NCI-H345 (cell line): Measurements from ENCODE around the gene CLASRP.

Experiments
- DNase-seq: peaks from one replicate; lab custom pipeline; 2025; lab: John Stamatoyannopoulos, UW

CLASRP gene

DNA sequence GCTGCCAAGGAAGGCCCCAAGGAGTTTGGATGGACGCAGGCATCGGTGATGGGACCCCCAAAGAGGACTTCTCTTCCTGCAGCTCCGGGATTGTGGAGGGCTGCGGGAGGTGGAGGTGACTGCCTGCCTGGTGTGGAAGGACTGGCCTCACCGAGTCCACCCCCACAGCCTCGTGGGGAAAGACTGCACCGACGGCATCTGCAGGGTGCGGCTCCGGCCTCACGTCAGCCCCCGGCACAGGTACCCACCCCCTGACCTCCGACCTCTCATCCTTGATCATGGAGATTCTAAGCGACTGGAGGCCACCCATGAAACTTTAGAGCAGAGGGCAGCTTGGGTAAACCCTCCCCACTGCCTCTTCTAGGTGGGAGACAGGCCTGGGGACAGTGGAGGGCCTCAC is 16.9 kb upstream of the CLASRP start:
- DNase-seq: no peak

DNA sequence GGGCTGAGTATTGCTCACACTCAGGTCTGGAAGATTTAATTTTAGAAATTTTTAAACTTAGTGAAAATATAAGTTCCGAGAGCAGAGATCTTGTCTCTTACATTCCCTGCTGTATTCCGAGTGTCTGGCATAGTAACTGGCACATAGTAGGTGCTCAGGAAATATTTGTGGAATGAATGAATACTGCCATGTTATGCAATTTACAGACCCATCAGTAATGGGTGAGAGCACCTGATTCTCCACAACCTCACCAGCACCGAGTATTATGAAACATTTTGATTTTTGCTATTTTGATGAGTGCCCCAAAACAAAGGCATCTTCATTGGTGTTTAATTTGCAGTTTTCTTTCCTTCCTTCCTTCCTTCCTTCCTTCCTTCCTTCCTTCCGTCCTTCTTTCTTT is 15.8 kb upstream of the CLASRP start:
- DNase-seq: no peak

DNA sequence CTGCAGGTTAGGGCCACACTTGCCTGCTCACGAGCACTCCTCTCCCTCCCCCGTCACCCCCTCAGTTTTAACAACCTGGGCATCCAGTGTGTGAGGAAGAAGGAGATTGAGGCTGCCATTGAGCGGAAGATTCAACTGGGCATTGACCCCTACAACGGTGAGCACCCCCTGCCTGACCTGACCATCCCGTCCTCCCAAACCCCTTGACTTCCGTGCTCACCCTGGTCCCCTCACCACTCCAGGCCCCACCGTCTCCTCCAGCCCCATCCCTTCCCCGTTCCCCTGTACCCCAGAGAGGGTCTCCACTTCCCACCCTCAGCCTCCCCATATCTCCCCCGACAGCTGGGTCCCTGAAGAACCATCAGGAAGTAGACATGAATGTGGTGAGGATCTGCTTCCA is 13.6 kb upstream of the CLASRP start:
- DNase-seq: no peak

DNA sequence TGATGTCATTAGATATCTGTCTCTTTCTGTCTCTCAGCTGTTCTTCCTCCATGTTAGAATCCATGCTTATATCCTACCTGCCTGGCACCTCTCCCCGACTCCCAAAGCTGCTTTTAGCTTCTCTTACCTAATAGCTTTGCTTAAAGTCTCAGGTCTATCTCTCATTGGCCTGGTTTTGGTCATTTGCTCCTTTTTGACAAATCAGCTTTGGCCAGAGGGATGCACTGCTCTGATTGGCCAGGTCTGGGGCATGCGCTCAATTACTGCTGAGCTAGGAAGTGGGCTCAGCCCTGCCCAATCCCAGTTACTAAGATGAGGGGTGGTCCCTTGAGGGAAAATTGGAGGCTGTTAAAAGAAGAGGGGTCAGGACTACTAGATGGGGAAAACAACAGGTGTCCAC is 11.5 kb upstream of the CLASRP start:
- no peak for DNase-seq

DNA sequence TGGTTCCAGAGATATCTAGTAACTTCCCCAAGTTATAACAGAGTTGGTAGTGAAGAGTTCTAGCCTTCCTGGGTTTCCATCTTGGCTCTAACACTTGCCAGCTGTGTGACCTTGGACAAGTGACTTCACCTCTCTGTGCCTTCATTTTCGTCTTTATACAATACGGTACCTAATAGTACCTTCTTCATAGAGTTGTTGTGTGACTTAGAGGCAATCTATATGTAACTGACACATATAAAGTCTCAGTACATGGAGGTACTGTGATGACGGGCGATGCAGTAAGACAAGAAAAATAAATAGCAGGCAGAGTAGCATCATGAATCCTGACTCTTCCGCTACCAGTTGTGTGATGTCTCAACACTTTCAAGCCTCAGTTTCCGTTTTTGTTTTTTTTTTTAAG is 8.0 kb upstream of the CLASRP start:
- DNase-seq: no peak

DNA sequence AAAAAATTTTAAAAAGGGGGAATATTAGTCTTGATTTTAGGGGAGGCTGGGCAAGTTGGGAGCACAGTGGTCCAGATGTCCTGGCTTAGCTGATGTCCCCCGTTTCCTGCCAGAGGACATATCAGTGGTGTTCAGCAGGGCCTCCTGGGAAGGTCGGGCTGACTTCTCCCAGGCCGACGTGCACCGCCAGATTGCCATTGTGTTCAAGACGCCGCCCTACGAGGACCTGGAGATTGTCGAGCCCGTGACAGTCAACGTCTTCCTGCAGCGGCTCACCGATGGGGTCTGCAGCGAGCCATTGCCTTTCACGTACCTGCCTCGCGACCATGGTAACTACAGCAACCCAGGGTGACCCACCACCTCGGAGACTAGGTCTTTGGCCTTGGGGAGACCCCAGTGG is 6.4 kb upstream of the CLASRP start:
- DNase-seq: no peak

DNA sequence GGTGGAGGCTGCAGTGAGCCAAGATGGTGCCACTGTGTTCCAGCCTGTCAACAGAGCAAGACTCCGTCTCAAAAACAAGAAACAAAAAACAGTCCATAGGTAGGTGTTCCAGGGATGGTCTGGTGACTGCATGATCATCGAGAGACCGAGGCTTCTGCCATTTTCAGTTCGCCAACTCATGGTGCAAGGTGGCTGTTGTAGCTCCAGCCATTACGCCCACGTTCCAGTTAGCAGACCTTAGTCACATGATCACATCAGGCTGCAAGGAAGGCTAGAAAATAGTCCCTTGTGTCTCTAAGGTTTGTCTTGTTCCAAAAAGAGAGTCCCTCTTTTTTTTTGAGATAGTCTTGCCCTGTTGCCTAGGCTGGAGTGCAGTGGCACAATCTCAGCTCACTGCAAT is 3.1 kb upstream of the CLASRP start:
- DNase-seq: no peak

DNA sequence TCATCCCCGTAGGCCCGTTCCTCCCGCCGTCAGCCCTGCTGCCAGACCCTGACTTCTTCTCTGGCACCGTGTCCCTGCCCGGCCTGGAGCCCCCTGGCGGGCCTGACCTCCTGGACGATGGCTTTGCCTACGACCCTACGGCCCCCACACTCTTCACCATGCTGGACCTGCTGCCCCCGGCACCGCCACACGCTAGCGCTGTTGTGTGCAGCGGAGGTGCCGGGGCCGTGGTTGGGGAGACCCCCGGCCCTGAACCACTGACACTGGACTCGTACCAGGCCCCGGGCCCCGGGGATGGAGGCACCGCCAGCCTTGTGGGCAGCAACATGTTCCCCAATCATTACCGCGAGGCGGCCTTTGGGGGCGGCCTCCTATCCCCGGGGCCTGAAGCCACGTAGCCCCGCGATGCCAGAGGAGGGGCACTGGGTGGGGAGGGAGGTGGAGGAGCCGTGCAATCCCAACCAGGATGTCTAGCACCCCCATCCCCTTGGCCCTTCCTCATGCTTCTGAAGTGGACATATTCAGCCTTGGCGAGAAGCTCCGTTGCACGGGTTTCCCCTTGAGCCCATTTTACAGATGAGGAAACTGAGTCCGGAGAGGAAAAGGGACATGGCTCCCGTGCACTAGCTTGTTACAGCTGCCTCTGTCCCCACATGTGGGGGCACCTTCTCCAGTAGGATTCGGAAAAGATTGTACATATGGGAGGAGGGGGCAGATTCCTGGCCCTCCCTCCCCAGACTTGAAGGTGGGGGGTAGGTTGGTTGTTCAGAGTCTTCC is 1.3 kb upstream of the CLASRP start:
- no peak for DNase-seq

DNA sequence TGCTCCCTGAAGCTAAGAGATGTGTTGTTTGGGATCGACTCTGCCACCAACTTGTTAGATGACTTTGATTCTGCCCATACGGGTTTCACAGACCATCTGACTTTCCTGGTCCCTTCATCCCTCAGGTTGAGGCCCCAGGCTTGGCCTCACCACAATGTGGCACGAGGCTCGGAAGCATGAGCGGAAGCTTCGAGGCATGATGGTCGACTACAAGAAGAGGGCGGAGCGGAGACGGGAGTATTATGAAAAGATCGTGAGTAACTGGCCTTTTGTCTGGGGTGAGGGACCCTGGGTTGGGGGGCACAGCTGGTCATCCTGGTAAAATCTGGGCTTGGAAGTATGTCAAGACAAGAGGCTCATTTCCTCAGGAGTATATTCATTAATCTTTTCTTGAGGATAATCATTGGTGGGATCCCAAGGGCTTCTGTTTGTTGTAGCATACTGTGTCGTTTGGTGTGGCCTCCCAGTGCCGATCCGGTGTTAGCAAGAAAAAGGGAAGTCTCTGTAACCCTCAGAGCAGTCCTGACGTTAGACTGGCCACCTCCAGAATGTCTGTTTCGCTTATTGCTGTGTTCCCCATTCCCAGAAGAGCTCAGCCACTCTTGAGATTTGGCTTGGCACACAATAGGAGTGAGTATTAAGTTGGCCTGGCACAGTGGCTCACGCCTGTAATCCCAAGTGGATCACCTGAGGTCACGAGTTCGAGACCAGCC is 1.4 kb downstream of the CLASRP start:
- DNase-seq: no peak

DNA sequence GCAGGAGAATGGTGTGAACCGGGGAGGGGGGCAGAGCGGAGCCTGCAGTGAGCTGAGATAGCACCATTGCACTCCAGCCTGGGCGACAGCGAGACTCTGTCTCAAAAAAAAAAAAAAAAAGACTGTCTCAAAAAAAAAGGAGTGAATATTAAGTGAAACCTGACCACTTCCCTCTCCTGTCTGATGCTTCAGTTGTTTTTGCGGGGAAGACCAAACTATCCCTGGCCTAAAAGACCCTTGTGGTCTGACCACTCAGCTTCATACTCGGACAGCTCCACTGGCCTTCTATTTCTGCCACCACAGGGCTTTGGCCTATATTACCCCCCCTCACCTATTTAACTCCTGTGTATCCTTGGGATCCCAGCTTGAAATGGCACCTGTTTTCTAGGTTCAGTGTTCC is 2.3 kb downstream of the CLASRP start:
- DNase-seq: no peak

DNA sequence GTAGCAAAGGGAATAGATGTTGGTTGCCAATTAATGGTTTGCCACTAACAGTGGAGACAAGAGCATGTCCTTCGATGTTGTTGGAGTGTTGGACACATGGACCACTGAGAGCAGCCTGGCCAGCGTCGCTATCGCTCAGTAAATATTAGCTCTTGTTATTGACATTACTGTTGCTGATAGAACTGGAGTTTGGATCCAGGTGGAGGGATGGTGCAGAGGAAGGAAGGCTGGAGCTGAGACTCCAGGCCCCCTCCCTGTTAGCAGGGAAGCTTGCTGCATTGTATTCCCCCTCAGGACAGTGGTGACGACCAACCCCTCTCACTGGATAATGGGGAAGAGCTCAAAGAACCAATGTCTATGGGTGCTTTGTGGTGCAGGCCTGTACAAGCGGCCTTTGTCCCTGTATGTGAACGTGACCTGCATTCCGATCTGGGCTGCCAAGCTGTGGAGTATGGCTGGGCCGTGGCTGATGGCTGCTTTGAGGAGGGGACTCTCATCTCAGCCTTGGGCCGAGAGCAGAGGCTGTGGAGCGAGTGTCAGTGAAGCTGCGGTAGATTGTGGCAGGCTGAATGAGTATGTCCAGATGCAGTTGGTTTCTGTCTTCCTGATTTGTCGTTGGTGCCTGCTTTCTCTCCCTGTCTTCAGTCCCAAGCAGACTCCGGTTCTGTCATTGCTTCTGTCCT is 7.0 kb downstream of the CLASRP start:
- no peak for DNase-seq

DNA sequence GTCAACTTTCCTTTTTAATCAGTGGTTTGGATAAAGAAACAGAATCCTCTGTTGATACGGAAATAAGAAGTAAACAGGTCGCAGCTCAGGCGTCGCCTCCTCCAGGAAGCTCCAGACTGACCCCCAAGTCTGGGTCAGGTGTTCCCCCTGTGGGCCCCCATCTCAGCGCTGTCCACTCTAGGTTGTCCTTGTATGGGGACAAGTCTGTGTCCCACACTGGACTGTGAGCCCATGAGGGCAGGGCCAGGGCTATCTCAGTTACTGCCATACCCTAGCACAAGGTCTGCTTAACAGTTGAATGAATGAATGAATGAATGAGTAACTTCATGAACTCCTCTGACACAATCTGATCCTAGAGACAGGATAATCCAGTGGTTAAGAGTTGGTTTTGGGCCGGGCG is 7.5 kb downstream of the CLASRP start:
- no peak for DNase-seq

DNA sequence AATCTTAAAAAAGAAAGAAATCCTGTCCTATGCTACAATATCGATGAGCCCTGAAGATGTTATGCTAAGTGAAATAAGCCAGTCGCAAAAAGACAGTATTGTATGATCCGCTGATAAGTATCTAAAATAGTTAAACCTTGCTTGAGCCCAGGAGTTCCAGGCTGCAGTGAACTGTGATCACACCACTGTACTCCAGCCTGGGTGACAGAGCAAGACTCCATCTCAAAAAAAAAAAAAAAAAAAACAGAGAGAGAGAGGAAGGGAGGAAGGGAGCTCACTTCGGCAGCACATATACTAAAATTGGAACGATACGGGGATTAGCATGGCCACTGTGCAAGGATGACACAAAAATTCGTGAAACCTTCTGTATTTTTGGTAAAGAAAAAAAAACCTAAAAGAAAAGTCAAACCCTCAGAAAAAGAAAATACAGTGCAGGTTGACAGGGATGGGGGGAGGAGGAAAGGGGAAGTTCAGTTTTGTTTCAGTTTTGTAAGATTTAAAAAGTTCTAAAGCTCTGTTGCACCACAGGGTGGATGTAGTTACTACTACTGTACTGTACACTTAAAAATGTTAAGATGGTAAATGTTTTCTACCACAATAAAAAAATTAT is 8.4 kb downstream of the CLASRP start:
- no peak for DNase-seq

DNA sequence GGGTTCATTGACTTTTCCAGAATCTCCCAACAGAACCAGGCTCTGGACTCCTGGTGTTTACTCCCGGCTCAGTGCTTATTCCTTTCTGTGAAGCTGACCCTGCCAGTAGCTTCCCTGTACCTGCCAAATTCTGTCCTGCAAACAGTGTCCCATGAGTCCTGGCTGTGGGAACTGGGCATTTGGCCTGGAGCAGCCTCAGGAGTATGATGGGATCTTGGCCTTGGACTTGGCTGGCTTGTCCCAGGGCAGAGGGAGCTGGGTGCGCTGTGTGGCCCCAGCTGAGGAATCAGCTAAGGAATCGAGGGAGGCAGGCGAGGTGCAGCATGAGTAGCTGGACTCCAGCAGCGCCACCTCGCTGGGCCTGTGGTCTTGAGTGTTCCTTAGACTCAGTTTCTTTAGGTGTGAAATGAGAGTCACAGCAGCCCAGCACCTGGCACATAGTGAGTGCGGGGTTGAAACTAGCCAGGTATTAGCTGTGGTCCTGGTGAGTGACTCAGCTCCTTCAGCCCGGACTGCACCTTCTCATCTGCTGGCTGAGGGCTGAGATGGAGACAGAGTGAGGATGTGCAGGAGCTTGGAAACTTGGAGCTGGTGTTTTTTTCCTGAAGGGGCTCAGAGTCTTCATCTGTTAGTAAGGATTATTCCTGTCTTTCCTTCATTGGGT is 10.4 kb downstream of the CLASRP start:
- no peak for DNase-seq

DNA sequence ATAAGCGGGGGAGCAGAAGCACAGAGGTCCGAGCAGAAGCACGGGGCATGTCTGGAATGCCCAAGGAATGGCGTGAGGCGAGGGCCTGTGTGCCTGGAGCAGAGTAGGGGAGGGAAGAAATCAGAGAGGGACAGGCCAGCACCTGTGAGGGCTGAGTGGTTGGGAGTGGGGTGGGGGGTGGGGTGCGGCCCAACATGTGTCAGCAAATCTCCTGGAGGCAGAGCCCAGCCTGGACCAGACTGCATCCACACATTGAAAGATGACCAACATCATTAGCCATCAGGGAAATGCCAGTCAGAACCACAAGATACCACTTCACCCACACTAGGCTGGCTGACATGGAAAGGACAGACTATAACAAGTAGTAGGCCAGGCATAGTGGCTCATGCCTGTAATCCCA is 11.2 kb downstream of the CLASRP start:
- no peak for DNase-seq

DNA sequence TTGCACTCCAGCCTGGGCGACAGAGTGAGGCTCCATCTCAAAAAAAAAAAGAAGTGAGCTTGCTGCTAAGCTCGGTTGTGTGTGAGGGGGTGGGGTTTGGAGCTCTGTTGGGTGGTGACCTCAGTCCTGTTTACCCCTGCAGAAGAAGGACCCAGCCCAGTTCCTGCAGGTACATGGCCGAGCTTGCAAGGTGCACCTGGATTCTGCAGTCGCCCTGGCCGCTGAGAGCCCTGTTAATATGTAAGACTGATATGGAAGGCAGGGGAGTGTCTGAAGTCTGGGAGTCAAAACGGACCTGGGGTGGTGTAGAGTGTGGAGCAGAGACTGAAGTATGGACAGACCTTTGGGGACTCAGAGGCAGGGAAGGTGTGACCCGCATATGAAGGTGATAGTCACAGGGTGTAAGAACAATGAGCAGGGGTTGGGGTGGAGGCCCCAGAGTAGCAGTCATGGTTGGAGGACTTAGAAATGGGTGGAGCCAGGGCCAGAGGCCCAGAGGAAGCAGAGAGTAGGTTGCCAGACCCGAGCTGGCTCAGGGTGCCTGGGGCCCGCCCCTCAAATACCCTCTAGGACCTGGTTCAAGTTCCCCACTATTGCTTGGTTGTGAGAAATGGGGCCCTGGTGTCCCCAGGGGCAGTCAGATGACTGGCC is 13.2 kb downstream of the CLASRP start:
- no peak for DNase-seq

DNA sequence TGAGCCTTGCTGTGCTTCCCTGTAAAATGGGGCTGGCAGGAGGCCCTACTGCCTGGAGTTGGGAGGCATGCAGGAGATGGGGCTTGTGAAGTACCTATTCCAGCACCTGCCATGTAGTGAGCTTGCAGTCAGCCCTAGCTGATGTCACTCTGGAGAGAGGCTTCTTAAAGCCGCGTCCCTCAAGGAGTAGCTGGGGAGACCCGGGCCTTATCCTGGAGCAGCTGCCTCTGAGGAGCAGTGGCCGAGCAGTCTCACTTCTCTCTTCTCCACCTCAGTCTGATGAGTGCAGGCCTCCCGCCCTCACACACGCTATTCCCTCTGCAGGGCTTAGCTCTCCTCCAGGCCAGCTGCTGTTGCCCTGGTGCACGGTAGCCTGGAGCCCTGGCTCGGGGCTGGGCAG is 18.0 kb downstream of the CLASRP start:
- DNase-seq: no peak

DNA sequence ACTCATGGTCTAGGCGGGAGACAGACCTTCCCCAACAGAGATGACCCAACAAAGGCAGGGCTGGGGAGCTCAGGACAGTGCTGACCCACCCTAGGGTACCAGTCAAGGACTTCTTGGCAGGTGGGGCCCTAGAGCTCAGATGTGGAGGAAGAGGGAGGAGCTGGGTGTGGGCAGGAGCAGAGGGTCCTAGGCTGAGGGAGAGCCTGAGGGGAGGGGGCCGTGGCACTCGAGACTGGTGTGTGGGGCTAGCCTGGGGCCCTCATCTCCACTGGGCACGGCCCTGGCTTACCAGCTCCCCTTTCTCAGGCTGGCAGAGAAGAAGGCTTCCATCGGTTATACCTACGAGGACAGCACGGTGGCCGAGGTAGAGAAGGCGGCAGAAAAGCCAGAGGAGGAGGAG is 18.6 kb downstream of the CLASRP start:
- DNase-seq: no peak

DNA sequence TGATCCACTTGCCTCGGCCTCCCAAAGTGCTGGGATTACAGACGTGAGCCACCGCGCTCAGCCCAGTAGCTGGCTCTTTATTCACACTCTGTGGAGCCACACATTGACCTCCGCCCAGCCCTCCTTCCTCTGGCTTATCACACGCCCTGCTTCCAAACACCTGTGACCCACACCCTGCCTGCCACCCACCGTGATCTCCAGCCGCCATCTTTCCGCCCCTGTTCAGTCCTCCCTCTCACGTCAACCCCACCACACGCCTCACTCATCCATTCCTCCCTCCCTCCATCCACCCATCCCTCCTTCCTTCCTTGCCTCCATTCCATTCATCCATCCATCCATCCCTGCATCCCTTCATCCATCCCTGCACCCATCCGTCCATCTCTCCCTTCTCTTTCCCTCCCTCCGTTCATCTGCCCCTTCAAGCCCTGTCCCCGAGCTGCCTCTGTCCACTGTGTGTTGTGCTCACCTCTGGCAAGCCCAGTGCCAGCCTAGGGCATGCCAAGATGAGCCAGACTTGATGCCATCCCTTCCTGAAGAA is 19.8 kb downstream of the CLASRP start:
- DNase-seq: no peak

DNA sequence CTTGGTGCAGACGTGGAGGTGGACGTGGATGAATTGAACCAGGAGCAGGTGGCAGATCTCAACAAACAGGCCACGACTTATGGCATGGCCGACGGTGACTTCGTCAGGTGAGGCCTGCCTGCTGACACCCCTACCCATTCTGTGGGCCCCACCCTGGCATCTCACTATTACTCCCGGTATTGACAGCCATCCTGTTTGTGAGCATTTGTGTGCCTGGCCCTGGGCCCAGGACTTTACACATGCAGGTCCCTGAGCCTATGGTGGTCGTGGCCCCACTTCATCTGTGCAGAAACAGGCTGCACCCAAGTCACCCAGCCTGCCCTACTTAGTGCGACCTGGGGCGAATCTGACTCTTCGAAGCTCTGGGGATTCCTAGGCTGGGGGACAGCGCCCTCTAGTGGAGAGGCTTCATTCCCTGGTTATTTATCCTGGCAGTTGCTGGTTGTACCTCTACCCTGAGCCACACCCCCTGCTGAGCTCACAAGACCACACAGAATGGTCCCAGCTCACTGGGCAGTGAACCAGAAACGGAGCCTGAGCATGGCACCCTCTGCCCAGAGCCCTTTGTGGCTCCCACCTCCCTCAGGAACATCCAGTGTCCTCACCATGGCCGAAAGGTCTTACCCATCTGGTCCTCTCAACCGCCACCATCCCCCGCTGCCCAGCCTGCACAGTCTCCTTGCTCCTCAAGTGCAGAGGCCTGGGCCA is 20.6 kb downstream of the CLASRP start:
- peak; percentile 41 for DNase-seq

DNA sequence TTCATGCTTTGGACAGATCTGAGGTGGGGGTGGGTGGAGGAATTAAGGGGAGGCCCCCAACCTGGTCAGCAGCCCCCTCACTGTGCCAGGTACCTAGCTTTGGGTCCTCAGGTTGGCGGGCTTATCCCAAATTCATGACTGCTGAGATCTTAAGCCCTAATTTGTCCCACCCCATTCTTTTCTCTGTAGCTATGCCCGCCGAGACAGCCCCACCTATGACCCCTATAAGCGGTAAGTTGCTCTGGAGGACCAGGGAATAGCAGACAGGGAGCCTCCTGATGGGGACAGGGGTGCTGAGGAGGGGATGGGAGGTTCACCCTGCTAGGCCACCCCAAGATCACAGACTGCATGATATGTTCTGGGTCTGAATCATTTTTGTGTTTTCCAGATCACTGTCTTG is 23.1 kb downstream of the CLASRP start:
- no peak for DNase-seq
